ENCODE data around the gene IL26. TPM values are rescaled to one million over a fixed set of nuclear protein-coding genes. Genes with fewer than 3 reads are reported as not detected.

Gene IL26, protein sequence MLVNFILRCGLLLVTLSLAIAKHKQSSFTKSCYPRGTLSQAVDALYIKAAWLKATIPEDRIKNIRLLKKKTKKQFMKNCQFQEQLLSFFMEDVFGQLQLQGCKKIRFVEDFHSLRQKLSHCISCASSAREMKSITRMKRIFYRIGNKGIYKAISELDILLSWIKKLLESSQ
- not detected in 2 replicates for total RNA-seq

DNA sequence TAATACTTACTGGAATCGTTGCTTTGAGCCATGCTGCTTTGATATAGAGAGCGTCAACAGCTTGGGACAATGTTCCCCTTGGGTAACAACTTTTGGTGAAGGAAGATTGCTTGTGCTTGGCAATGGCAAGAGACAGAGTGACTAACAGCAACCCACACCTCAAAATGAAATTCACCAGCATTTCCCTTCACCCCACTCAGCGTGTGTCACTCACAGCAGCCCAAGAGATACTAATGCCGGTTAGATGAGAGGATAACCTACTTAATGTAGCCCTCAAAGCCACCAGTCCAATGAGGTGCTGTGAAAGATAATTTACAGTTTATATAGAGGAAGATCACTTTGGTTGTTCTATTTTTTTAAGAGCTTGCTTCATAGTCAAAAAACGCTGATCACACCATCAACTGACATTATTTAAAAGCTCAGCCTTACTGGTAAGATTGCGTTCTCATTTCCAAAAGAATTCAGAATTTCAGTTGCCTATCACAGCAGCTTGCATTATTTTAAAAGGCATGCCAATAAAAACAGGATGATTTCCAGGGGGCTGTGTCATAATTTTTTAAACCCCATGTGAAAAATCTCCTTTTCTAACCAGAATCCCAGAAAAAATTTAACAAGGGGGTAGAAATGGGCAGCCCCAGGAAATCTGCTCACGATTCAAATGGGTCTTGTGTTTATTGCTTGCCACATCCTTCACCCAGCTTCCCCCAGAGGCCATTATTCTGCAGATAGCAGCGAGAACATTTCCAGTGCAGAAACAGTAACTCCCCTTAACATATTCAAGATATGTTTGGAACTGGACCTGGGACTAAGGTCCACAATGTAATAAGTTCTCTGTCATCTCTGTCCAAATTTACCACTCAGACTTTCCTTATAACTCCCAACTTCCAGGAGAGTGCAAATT lies at the start of gene IL26:
TSS of gene IL26 (minus strand) at position 235 of the 901 bp plus-strand sequence. CDS start at position 181, 54 bp downstream.

GRCh38 chr12:68253504-68253903 lies 27.9 kb upstream of the IL26 start, which contains the start of gene IL22:
Gene IL22 (minus strand): TSS chr12:68253604. CDS start chr12:68253448, 156 bp downstream.

DNA sequence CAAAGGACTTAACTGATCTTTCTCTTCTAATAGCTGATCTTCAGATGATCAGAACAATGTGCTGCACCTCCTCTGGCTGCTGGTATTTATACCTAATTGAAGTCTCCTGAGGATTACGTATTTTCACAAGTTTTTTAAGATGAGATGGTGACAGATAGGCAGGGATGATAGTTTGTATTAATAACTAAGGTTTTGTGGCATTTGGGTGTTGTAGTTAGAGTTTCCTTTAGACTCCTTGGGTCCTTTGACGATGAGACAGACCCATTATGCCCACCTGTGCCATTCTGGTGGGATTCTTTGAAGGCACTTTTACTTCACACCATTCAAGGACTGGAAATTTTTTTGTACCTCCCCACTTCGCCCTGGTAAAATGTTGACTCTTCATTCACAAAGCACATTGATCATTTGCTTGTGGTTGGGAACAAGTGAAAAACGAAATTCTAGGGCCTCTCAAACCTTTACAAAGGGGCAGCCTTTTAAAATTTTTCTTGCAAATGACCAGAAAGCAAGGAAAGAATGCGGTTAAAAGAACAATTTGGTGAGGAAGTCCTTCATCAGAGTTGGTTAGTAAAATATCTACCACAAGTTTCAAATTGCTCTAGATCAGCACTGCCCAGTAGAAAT lies 65.8 kb downstream of the IL26 start, which contains the start of gene IFNG:
TSS of gene IFNG (minus strand) at position 60 of the 624 bp plus-strand sequence. CDS start 125 bp downstream, outside the sequence.

Other genes starting within 250 kb of the IL26 start
- not detected in 2 replicates for gene IFNG-AS1, start 236.4 kb downstream of the IL26 start, total RNA-seq
- gene IFNG, start 66.1 kb downstream of the IL26 start, total RNA-seq: not detected in 2 replicates
- gene IL22, start 27.8 kb upstream of the IL26 start, total RNA-seq: not detected in 2 replicates
- 9.1 and 14.4 TPM in 2 replicates for gene MDM1, start 106.6 kb upstream of the IL26 start, total RNA-seq

Measured in hair follicle dermal papilla cell (primary cell).